OCI-LY1 (cell line): ENCODE data around the gene CD58.

ENCODE experiments used
- EZH2 ChIP-seq: fragments of 200-600 bp; sonication (generic), shearing (Covaris generic); IDR thresholded peaks from 2 replicates; pipeline ENCODE4 v1.8.0; 2017; ENCODE audit warnings: borderline replicate concordance, mixed run types, mild to moderate bottlenecking, antibody characterized with exemption, low read length, moderate library complexity, mixed read lengths
- TF ChIP-seq, protein P1 (sequence below): fragments of 200-600 bp; sonication (generic), shearing (Covaris generic); IDR thresholded peaks from 2 replicates; pipeline ENCODE4 v1.5.1; 2017; ENCODE audit warnings: mild to moderate bottlenecking, antibody characterized with exemption, low read length, moderate library complexity, mixed read lengths

DNA sequence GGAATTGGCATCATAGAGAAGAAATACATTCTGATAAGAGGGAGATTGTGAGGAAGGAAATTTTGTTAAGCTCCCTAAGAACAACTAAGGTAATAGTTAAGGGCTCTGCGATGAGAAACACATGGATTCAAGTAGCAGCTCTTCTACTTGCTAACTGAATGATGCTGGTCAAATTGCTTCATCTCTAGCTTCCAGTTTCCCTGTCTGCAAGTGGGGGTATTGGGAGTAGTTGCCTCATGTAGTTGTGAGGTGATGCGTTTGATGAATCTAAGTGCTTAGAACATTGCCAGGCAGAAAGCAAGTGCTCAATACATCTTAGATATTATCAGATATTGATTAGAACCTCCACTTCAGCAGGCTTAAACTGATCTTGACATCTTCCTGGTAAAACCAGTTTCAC lies 84.8 kb downstream of the CD58 start:
- TF ChIP-seq, protein P1, sequence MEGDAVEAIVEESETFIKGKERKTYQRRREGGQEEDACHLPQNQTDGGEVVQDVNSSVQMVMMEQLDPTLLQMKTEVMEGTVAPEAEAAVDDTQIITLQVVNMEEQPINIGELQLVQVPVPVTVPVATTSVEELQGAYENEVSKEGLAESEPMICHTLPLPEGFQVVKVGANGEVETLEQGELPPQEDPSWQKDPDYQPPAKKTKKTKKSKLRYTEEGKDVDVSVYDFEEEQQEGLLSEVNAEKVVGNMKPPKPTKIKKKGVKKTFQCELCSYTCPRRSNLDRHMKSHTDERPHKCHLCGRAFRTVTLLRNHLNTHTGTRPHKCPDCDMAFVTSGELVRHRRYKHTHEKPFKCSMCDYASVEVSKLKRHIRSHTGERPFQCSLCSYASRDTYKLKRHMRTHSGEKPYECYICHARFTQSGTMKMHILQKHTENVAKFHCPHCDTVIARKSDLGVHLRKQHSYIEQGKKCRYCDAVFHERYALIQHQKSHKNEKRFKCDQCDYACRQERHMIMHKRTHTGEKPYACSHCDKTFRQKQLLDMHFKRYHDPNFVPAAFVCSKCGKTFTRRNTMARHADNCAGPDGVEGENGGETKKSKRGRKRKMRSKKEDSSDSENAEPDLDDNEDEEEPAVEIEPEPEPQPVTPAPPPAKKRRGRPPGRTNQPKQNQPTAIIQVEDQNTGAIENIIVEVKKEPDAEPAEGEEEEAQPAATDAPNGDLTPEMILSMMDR, result no peak
- no peak for TF ChIP-seq EZH2
